ENCODE data around the gene COG5. TPM values are rescaled to one million over a fixed set of nuclear protein-coding genes. Genes with fewer than 3 reads are reported as not detected.

COG5 gene
- total RNA-seq, 1 experiment from 2014 or later = 20.2 TPM

GRCh38 chr7:107599262-107599661, 35.5 kb upstream of the COG5 start:
- Histone ChIP-seq H3K4me1 (ENCODE audit: insufficient read depth, low read length) (no peaks in the 10 kb centered on the region), H4K5ac (ENCODE audit: insufficient read length, low read depth, low read length) (no peak overlapping the region), H3K9me3 (ENCODE audit: control insufficient read depth, low read depth, low read length) (no peaks in the 10 kb centered on the region), H3K4ac (ENCODE audit: low read depth, low read length) (no peak overlapping the region), H4K91ac (ENCODE audit: insufficient read length, low read depth, low read length) (no peak overlapping the region), H2BK20ac (ENCODE audit: low read depth, low read length, poor library complexity, severe bottlenecking) (no peak overlapping the region), H2BK12ac (ENCODE audit: insufficient read length, low read depth, low read length) (no peak overlapping the region), H2BK120ac (ENCODE audit: low read depth, low read length, poor library complexity, severe bottlenecking) (no peak overlapping the region), H3K27me3 (ENCODE audit: insufficient read depth, low read length) (no peaks in the 10 kb centered on the region), H3K79me2 (ENCODE audit: insufficient read depth, low read length) (no peaks in the 10 kb centered on the region), H2BK5ac (ENCODE audit: insufficient read length, low read length) (no peak overlapping the region), H2AFZ (ENCODE audit: low read length) (no peak overlapping the region), H2AK5ac (ENCODE audit: insufficient read length, low read length) (no peak overlapping the region), H3K14ac (ENCODE audit: insufficient read depth, low read length) (no peak overlapping the region), H3K27ac (ENCODE audit: insufficient read length, low read depth, low read length) (no peak overlapping the region), H2BK15ac (ENCODE audit: low read depth, low read length) (no peak overlapping the region), H3K56ac (ENCODE audit: insufficient read length, low read depth, low read length) (no peak overlapping the region), H3K4me2 (ENCODE audit: insufficient read depth, insufficient read length, low read length) (no peak overlapping the region), H3K18ac (ENCODE audit: insufficient read length, low read depth, low read length) (no peak overlapping the region), H4K20me1 (ENCODE audit: control insufficient read depth, insufficient read depth, insufficient read length) (no peaks in the 10 kb centered on the region), H3K23me2 (ENCODE audit: insufficient read length, low read depth, low read length, poor library complexity, severe bottlenecking) (no peaks in the 10 kb centered on the region), H4K8ac (replicated peaks; ENCODE audit: insufficient read length, low read depth, low read length) (no peak overlapping the region), H3K79me1 (ENCODE audit: insufficient read depth, low read depth, low read length, poor library complexity, severe bottlenecking) (no peaks in the 10 kb centered on the region), H3K23ac (ENCODE audit: insufficient read length, low read depth, low read length) (no peak overlapping the region), H3K9ac (ENCODE audit: extremely low read depth, insufficient read length, low read length) (no peak overlapping the region), H3T11ph (ENCODE audit: low read length) (no peak overlapping the region)
- Mint-ChIP-seq H3K36me3 (ENCODE audit: insufficient read depth in 1 of 3, low read depth in 3 of 3) (peaks cover 0 to 17% (median 9%) of the 10 kb centered on the region in 3 experiments; a peak in 3 of 7 replicates), H3K27me3 (ENCODE audit: low read depth) (no peaks in the 10 kb centered on the region), H3K9me3 (no peaks in the 10 kb centered on the region), H3K4me1 (no peaks in the 10 kb centered on the region), H3K27ac (no peak overlapping the region), H3K4me3 (no peak overlapping the region)
- whole genome bisulfite sequencing (ENCODE audit: extremely low coverage, insufficient read length, low lambda C conversion rate) = no CpG with 5 or more reads among the region's 1 CpG
- TF ChIP-seq, protein P1, sequence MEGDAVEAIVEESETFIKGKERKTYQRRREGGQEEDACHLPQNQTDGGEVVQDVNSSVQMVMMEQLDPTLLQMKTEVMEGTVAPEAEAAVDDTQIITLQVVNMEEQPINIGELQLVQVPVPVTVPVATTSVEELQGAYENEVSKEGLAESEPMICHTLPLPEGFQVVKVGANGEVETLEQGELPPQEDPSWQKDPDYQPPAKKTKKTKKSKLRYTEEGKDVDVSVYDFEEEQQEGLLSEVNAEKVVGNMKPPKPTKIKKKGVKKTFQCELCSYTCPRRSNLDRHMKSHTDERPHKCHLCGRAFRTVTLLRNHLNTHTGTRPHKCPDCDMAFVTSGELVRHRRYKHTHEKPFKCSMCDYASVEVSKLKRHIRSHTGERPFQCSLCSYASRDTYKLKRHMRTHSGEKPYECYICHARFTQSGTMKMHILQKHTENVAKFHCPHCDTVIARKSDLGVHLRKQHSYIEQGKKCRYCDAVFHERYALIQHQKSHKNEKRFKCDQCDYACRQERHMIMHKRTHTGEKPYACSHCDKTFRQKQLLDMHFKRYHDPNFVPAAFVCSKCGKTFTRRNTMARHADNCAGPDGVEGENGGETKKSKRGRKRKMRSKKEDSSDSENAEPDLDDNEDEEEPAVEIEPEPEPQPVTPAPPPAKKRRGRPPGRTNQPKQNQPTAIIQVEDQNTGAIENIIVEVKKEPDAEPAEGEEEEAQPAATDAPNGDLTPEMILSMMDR (conservative IDR thresholded peaks at IDR 0.05) = no peak
- DNase-seq = no peak

Measured in H9 (cell line).